Adrenal gland (tissue), 19 donors: Measurements from ENCODE around the gene PTPN1. TPM values are rescaled to one million over a fixed set of nuclear protein-coding genes. Genes with fewer than 3 reads are reported as not detected.
A peak's percentile ranks its signal among the peaks of the same experiment; 100 is the strongest.

Experiments used
- DNase-seq, 7 donors: peaks; one replicate each; pipeline ENCODE4 v3.0.0-alpha.2; 2019 to 2020
- H3K27ac ChIP-seq, 5 donors: fragments of 200-600 bp; sonication (generic) in 4 of 5; 1 replicate in 3 of 5; 2 replicates in 2 of 5; pipeline versions ENCODE4 v1.5.1 to v1.8.0; 2016 to 2020; ENCODE audit warnings: mild to moderate bottlenecking in 1 of 5
- H3K27me3 ChIP-seq: fragments of 200-600 bp; 2 replicates; pipeline ENCODE4 v1.8.0; 2021
- H3K36me3 ChIP-seq, 2 donors: fragments of 200-600 bp; replicated peaks in 1 of 2; 1 replicate in 1 of 2; 2 replicates in 1 of 2; pipeline versions ENCODE4 v1.5.1 to v1.8.0; 2018 to 2022
- H3K4me1 ChIP-seq, 2 donors: fragments of 200-600 bp; replicated peaks in 1 of 2; 1 replicate in 1 of 2; 2 replicates in 1 of 2; pipeline versions ENCODE4 v1.5.1 to v1.8.0; 2018 to 2021
- H3K4me3 ChIP-seq, 4 donors: fragments of 200-600 bp; sonication (generic) in 3 of 4; one replicate each; pipeline ENCODE4 v1.5.1; 2016 to 2018
- H3K9me3 ChIP-seq, 3 donors: fragments of 200-600 bp; sonication (generic) in 1 of 3; replicated peaks in 1 of 3; 1 replicate in 2 of 3; 2 replicates in 1 of 3; pipeline versions ENCODE4 v1.5.1 to v1.8.0; 2016 to 2021
- CTCF ChIP-seq, 6 experiments: fragments of 450-650 bp in 4 of 6; fragments of 200-600 bp in 2 of 6; sonication (generic) in 1 of 6; IDR thresholded peaks; 1 replicate in 5 of 6; 2 replicates in 1 of 6; pipeline versions ENCODE4 v1.5.1 to v1.8.0; 2016 to 2021; ENCODE audit warnings: antibody characterized with exemption in 6 of 6, mild to moderate bottlenecking in 2 of 6, moderate library complexity in 1 of 6
- POLR2A ChIP-seq, 2 donors: fragments of 450-650 bp; IDR thresholded peaks; one replicate each; pipeline ENCODE4 v1.6.1; 2017; ENCODE audit warnings: antibody characterized with exemption in 2 of 2, mild to moderate bottlenecking in 2 of 2, moderate library complexity in 1 of 2
- WGBS, 4 donors: extraction: QIAGEN DNeasy Blood & Tissue Kit in 2 of 4; methylation state at CpG; one replicate each; pipeline versions ENCODE4 v1.1.5 to v1.1.7; 2013 to 2017; 5-methylcytosine and 5-hydroxymethylcytosine counted together
- intact Hi-C, 2 donors: fragments of 100-400 bp; cut with DNase I; formaldehyde crosslinking; loops; one replicate each; pipeline versions ENCODE4 v1.14.1 to v1.15.0; 2022 to 2023
- long read RNA-seq, 10 donors: library from polyadenylated mRNA in 3 of 10; unstranded in 2 of 10; stranded (forward) in 1 of 10; transcript quantifications; one replicate each; pipeline ENCODE4 v2.0.0 and lab custom pipeline, GENCODE V29; 2021 to 2026
- polyA plus RNA-seq, 3 donors: library from polyadenylated mRNA; stranded (reverse); fragments of 200-250 nt in 2 of 3; fragments of 350-450 nt in 1 of 3; fragmentation: Illumina TruSeq in 1 of 3; extraction: RNeasy Lipid Tissue Mini Kit (QIAGEN cat#74804) in 1 of 3; gene quantifications; one replicate each; pipeline ENCODE4 v1.2.3, GENCODE V29; 2013 to 2014
- total RNA-seq, 9 donors: library from RNA; depleted of rRNA in 4 of 9; stranded (reverse); fragments of >200 nt in 4 of 9; fragments of 120-200 nt in 1 of 9; fragmentation: NEBNext Ultra II Directional in 1 of 9; extraction: Animal tissue kit (Norgen Biotek cat#: 25700) in 1 of 9; gene quantifications; one replicate each; pipeline versions ENCODE4 v1.1.0 to v1.2.4, GENCODE V29; 2013 to 2023
- donor health status: healthy with polysubstance abuse.
- donor health status: Bipolar disorder and iron deficiency.
- donor health status: DM: yes; HTN: yes; CAD: no.
- donor health status: DM: no; HTN: no; CAD: no.
- donor health status: DM: no; HTN: no; CAD: no.
- donor health status: DM: yes; HTN: yes; CAD: no.

The PTPN1 gene
- total RNA-seq (10 to 100 TPM; 31.0 to 49.2 (median 36.1) TPM), polyA plus RNA-seq (10 to 100 TPM; 17.0 to 49.0 (median 24.5) TPM)
- long read RNA-seq, donor 1, full-length matches to known transcripts: 4 of 47 reads
- long read RNA-seq, donor 1, partial matches to known transcripts: 43 of 47 reads
- long read RNA-seq, donor 1, other reads (novel, unspliced or antisense): 0 of 47 reads
- long read RNA-seq, donor 2, full-length matches to known transcripts: 3 of 29 reads
- long read RNA-seq, donor 2, partial matches to known transcripts: 26 of 29 reads
- long read RNA-seq, donor 2, other reads (novel, unspliced or antisense): 0 of 29 reads
- long read RNA-seq, donor 3, full-length matches to known transcripts: 1 of 15 reads
- long read RNA-seq, donor 3, partial matches to known transcripts: 14 of 15 reads
- long read RNA-seq, donor 3, other reads (novel, unspliced or antisense): 0 of 15 reads
- long read RNA-seq, donor 4, full-length matches to known transcripts: 2 of 15 reads
- long read RNA-seq, donor 4, partial matches to known transcripts: 12 of 15 reads
- long read RNA-seq, donor 4, other reads (novel, unspliced or antisense): 1 of 15 reads
- long read RNA-seq, donor 5, full-length matches to known transcripts: 9 of 16 reads
- long read RNA-seq, donor 5, partial matches to known transcripts: 4 of 16 reads
- long read RNA-seq, donor 5, other reads (novel, unspliced or antisense): 3 of 16 reads
- long read RNA-seq, donor 6, full-length matches to known transcripts: 3 of 11 reads
- long read RNA-seq, donor 6, partial matches to known transcripts: 5 of 11 reads
- long read RNA-seq, donor 6, other reads (novel, unspliced or antisense): 3 of 11 reads
- long read RNA-seq, donor 7, full-length matches to known transcripts: 1 of 7 reads
- long read RNA-seq, donor 7, partial matches to known transcripts: 6 of 7 reads
- long read RNA-seq, donor 7, other reads (novel, unspliced or antisense): 0 of 7 reads
- long read RNA-seq, donor 8, full-length matches to known transcripts: 8 of 25 reads
- long read RNA-seq, donor 8, partial matches to known transcripts: 17 of 25 reads
- long read RNA-seq, donor 8, other reads (novel, unspliced or antisense): 0 of 25 reads
- long read RNA-seq, donor 9, full-length matches to known transcripts: 1 of 11 reads
- long read RNA-seq, donor 9, partial matches to known transcripts: 10 of 11 reads
- long read RNA-seq, donor 9, other reads (novel, unspliced or antisense): 0 of 11 reads
- long read RNA-seq, donor 10, full-length matches to known transcripts: 1 of 9 reads
- long read RNA-seq, donor 10, partial matches to known transcripts: 8 of 9 reads
- long read RNA-seq, donor 10, other reads (novel, unspliced or antisense): 0 of 9 reads

- intact Hi-C loops: no loop called here
- Histone ChIP-seq H3K9me3 (no peaks in the 10 kb centered on the region), H3K36me3 (no peaks in the 10 kb centered on the region), H3K4me3 (peak within 1 kb of the TSS; percentile 58 to 97 (median 86)), H3K27me3 (no peaks in the 10 kb centered on the region), H3K4me1 (peaks cover 30 to 46% of the 10 kb centered on the region in 2 donors), H3K27ac (peak within 1 kb of the TSS; percentile 23 to 97 (median 88))
- TF ChIP-seq POLR2A (IDR thresholded peaks at IDR 0.05) (peak; percentile 99 to 100), CTCF (IDR thresholded peaks at IDR 0.05) (peak in 5 of 6 experiments; percentile 20 to 57 (median 39))
- DNase-seq: peak; percentile 99
- WGBS, 4 donors: 0 to 2% (median 0%) methylated on average over 10 to 64 of the region's 64 CpGs
Observed at GRCh38 chr20:50509923-50510705, at the start of gene PTPN1. PTPN1 (plus strand) TSS chr20:50510383; CDS start chr20:50510528, 145 bp downstream.

GRCh38 chr20:50460608-50461267 is 49.4 kb upstream of the PTPN1 start:
- Histone ChIP-seq H3K27me3 (no peaks in the 10 kb centered on the region), H3K9me3 (no peaks in the 10 kb centered on the region), H3K4me3 (no peak overlapping the region), H3K36me3 (no peaks in the 10 kb centered on the region), H3K4me1 (peaks cover 12 to 18% of the 10 kb centered on the region in 2 donors), H3K27ac (peak overlapping the region in 4 of 5 donors; percentile 28 to 87 (median 43))
- WGBS, 4 donors: 13 to 32% (median 17%) methylated on average over 8 to 13 of the region's 13 CpGs
- TF ChIP-seq POLR2A (IDR thresholded peaks at IDR 0.05) (no peak), CTCF (IDR thresholded peaks at IDR 0.05) (peak; percentile 92 to 99 (median 98))
- peak; percentile 87 to 97 (median 92) for DNase-seq
- intact Hi-C loops: loop anchor here (5.0 to 10.0 kb wide), 2 partner anchors 156 to 273 kb away; no protein-coding TSS in a partner anchor

GRCh38 chr20:50462093-50462690 is 48.0 kb upstream of the PTPN1 start:
- TF ChIP-seq CTCF (IDR thresholded peaks at IDR 0.05) (no peak), POLR2A (IDR thresholded peaks at IDR 0.05) (no peak)
- no peaks in the 10 kb centered on the region for H3K9me3 ChIP-seq
- no peak overlapping the region for H3K4me3 ChIP-seq
- DNase-seq: no peak
- peaks cover 12 to 18% of the 10 kb centered on the region in 2 donors for H3K4me1 ChIP-seq
- no peaks in the 10 kb centered on the region for H3K27me3 ChIP-seq
- H3K27ac ChIP-seq: peak overlapping the region in 2 of 5 donors; percentile 3 to 87
- no peaks in the 10 kb centered on the region for H3K36me3 ChIP-seq
- 46 to 60% (median 59%) methylated on average over 10 of the region's 10 CpGs for WGBS, 4 donors
- intact Hi-C loops: loop anchor here (5.0 to 10.0 kb wide), 2 partner anchors 157 to 275 kb away; no protein-coding TSS in a partner anchor
